ENCODE measurements around the gene CDH26. TPM values are rescaled to one million over a fixed set of nuclear protein-coding genes. Genes with fewer than 3 reads are reported as not detected.

The CDH26 gene
- total and polyA plus RNA-seq, 2 of the 13 experiments (the other 11 are each of a cell fraction or from before 2014, with no cell fraction given), result 0.40 to 1.1 TPM

GRCh38 chr20:59940129-59940955, 17.9 kb upstream of the CDH26 start, which contains the start of the genes FAM217B and PPP1R3D (continued):
- TF ChIP-seq ZNF407 (CRISPR knock-in tag; IDR thresholded peaks at IDR 0.05; ENCODE audit: not compliant biosample characterization), result peak; percentile 95
- peak; percentile 72 for TF ChIP-seq CREB1 (IDR thresholded peaks at IDR 0.05)
- TF ChIP-seq CREB1 (CRISPR knock-in tag; IDR thresholded peaks at IDR 0.05), result peak; percentile 87
- peak; percentile 20 for TF ChIP-seq TERF1 (CRISPR knock-in tag; IDR thresholded peaks at IDR 0.05)
- TF ChIP-seq BRF2 (CRISPR knock-in tag; IDR thresholded peaks at IDR 0.05), result peak; percentile 90
- TF ChIP-seq ADNP (CRISPR knock-in tag; IDR thresholded peaks at IDR 0.05), result no peak
- 0 out of 2 replicates have a peak, but pooled peaks have one; percentile 35 for TF ChIP-seq PCBP1 (IDR thresholded peaks at IDR 0.05; ENCODE audit: borderline replicate concordance, low read depth, low read length)
- TF ChIP-seq ZNF382 (CRISPR knock-in tag; IDR thresholded peaks at IDR 0.05; ENCODE audit: borderline replicate concordance), result no peak
- TF ChIP-seq ZNF672 (CRISPR knock-in tag; IDR thresholded peaks at IDR 0.05), result peak; percentile 97; the same call in 1 of the 2 replicates
- TF ChIP-seq MXI1 (IDR thresholded peaks at IDR 0.05; ENCODE audit: borderline replicate concordance, low read depth, low read length), result peak; percentile 65; the same call in 1 of the 3 replicates
- TF ChIP-seq PATZ1 (CRISPR knock-in tag; IDR thresholded peaks at IDR 0.05), result peak; percentile 68
- TF ChIP-seq SKIL (CRISPR knock-in tag; IDR thresholded peaks at IDR 0.05; ENCODE audit: borderline replicate concordance), result peak; percentile 72
- TF ChIP-seq ZNF598 (CRISPR knock-in tag; IDR thresholded peaks at IDR 0.05; ENCODE audit: borderline replicate concordance), result peak; percentile 92; the same call in 1 of the 2 replicates

Measured in HepG2 (cell line).